GM23248 (cell line): ENCODE results near the gene LIPJ. TPM values are rescaled to one million over a fixed set of nuclear protein-coding genes. Genes with fewer than 3 reads are reported as not detected.
A peak's percentile ranks its signal among the peaks of the same experiment; 100 is the strongest.

Experiments
- DNase-seq: peaks from one replicate; pipeline ENCODE4 v3.0.0-alpha.2; 2015
- H2AFZ ChIP-seq: fragments of 200-600 bp; sonication (generic); 2 replicates; pipeline ENCODE4 v1.6.1; 2016; ENCODE audit warnings: antibody characterized with exemption
- H3F3A ChIP-seq: fragments of 200-600 bp; sonication (generic); 2 replicates; pipeline ENCODE4 v1.6.1; 2016; ENCODE audit warnings: mild to moderate bottlenecking, antibody characterized with exemption, mixed run types; ENCODE audit not compliant: insufficient read depth
- H3K27ac ChIP-seq: fragments of 200-600 bp; sonication (generic); 2 replicates; pipeline ENCODE4 v1.5.1; 2016; ENCODE audit warnings: mild to moderate bottlenecking
- H3K27me3 ChIP-seq: fragments of 200-600 bp; sonication (generic); replicated peaks from 2 replicates; pipeline ENCODE4 v1.6.1; 2016; ENCODE audit warnings: mild to moderate bottlenecking; ENCODE audit not compliant: insufficient read depth
- H3K36me3 ChIP-seq: fragments of 200-600 bp; sonication (generic); 2 replicates; pipeline ENCODE4 v1.6.1; 2016; ENCODE audit warnings: low read depth, mild to moderate bottlenecking
- H3K4me1 ChIP-seq: fragments of 200-600 bp; sonication (generic); 2 replicates; pipeline ENCODE4 v1.6.1; 2016; ENCODE audit warnings: mild to moderate bottlenecking; ENCODE audit not compliant: insufficient read depth
- H3K4me2 ChIP-seq: fragments of 200-600 bp; sonication (generic); one replicate; pipeline ENCODE4 v1.6.1; 2016; ENCODE audit warnings: mild to moderate bottlenecking; ENCODE audit not compliant: unreplicated experiment
- H3K4me3 ChIP-seq: fragments of 200-600 bp; sonication (generic); 2 replicates; pipeline ENCODE4 v1.5.1; 2016; ENCODE audit warnings: mild to moderate bottlenecking
- H3K79me2 ChIP-seq: fragments of 200-600 bp; sonication (generic); 2 replicates; pipeline ENCODE4 v1.6.1; 2016; ENCODE audit warnings: mild to moderate bottlenecking; ENCODE audit not compliant: insufficient read depth
- H3K9ac ChIP-seq: fragments of 200-600 bp; sonication (generic); 2 replicates; pipeline ENCODE4 v1.6.1; 2016; ENCODE audit warnings: mild to moderate bottlenecking
- H3K9me2 ChIP-seq: fragments of 200-600 bp; sonication (generic); 2 replicates; pipeline ENCODE4 v1.6.1; 2016; ENCODE audit warnings: mixed run types, mild to moderate bottlenecking, moderate library complexity; ENCODE audit not compliant: insufficient read depth
- H3K9me3 ChIP-seq: fragments of 200-600 bp; sonication (generic); one replicate; pipeline ENCODE4 v1.6.1; 2017; ENCODE audit warnings: low read depth
- H4K20me1 ChIP-seq: fragments of 200-600 bp; sonication (generic); 2 replicates; pipeline ENCODE4 v1.6.0; 2016; ENCODE audit not compliant: insufficient read depth
- EZH2 ChIP-seq: fragments of 200-600 bp; sonication (generic); IDR thresholded peaks from 2 replicates; pipeline ENCODE4 v1.6.1; 2018; ENCODE audit warnings: antibody characterized with exemption, mild to moderate bottlenecking; ENCODE audit not compliant: insufficient read depth, poor library complexity, severe bottlenecking
- EZH2phosphoT487 ChIP-seq: fragments of 200-600 bp; sonication (generic); IDR thresholded peaks from 2 replicates; pipeline ENCODE4 v1.6.1; 2018; ENCODE audit warnings: antibody characterized with exemption, moderate library complexity, mild to moderate bottlenecking, low read depth; ENCODE audit not compliant: insufficient read depth
- WGBS, 2 experiments: methylation state at CpG; one replicate each; pipeline ENCODE4 v1.1.6; 2015 to 2017; ENCODE audit warnings: low lambda C conversion rate in 2 of 2, low coverage in 1 of 2; ENCODE audit errors: missing lambda C conversion rate in 2 of 2; 5-methylcytosine and 5-hydroxymethylcytosine counted together
- in situ Hi-C: fragments of 300-500 bp; cut with MboI; formaldehyde crosslinking; loops from 2 replicates; pipeline ENCODE4 v1.15.0; 2020
- polyA plus RNA-seq: library from polyadenylated mRNA; unstranded; fragments of >200 nt; fragmentation: Nextera tagmentation; extraction: Ambion mirVana; gene quantifications from 2 replicates; pipeline ENCODE4 v1.2.1, GENCODE V29; 2016
- total RNA-seq: library from RNA; depleted of rRNA; stranded (reverse); fragments of >200 nt; shearing (Covaris generic); gene quantifications from 2 replicates; pipeline ENCODE4 v1.2.3, GENCODE V29; 2014

Gene LIPJ
- total and polyA plus RNA-seq, 2 experiments from 2014 or later: 0.18 TPM; not detected in 1

DNA sequence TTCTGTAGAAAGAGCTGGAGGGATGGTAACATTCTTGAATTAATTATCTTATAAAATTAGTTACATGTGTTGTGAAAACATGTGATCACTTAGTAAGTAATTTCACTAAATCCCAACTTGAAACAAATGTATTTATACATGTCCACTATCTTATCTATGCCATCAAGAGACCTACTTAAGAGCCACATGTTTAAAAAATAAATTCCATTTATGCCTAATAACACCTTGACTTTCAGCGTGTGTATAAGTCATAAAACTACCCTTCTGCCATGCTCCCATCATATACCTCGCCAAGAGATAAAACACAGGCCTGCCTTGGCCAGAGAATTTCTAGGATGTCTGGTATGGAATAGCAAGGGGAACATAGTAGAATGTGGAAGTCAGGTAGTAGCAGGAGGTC, 37.3 kb downstream of the LIPJ start:
- H3K9me2 ChIP-seq: no peaks in the 10 kb centered on the region
- in situ Hi-C loops: no loop called here
- no peak overlapping the region for H3K27ac ChIP-seq
- no peak overlapping the region for H3K9ac ChIP-seq
- H3K4me2 ChIP-seq: no peak overlapping the region
- H3K4me3 ChIP-seq: no peak overlapping the region
- H2AFZ ChIP-seq: no peak overlapping the region
- no peaks in the 10 kb centered on the region for H3F3A ChIP-seq
- TF ChIP-seq EZH2phosphoT487 (no peak), EZH2 (no peak)
- H4K20me1 ChIP-seq: no peaks in the 10 kb centered on the region
- peaks cover 4% of the 10 kb centered on the region for H3K9me3 ChIP-seq
- H3K36me3 ChIP-seq: no peaks in the 10 kb centered on the region
- DNase-seq: no peak
- H3K79me2 ChIP-seq: no peaks in the 10 kb centered on the region
- H3K27me3 ChIP-seq: no peaks in the 10 kb centered on the region
- WGBS, 2 experiments: 88 to 89% methylated on average over 2 of the region's 2 CpGs
- no peaks in the 10 kb centered on the region; the same call in 1 of the 2 replicates for H3K4me1 ChIP-seq

DNA sequence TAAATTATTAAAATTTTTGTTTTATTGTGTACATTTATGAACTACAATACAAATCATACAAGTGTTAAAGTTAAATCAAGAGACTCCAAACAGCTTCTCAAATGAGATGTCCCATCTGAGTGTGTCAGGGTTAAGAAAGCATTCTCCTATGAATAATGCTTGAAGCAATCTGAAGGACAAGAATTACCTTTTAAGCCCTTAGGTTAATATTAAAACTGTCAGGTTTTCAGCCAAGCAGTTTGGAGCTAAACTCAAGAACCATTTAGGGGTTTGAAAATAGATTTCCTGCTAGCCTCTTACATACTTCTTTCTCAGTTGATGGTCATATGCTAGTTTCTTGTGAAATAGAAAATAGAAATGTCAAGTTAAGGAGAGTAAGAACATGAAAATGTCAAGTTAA, 38.3 kb downstream of the LIPJ start:
- peaks cover 4% of the 10 kb centered on the region for H3K9me3 ChIP-seq
- no peak overlapping the region for H3K27ac ChIP-seq
- no peaks in the 10 kb centered on the region for H3K9me2 ChIP-seq
- no peaks in the 10 kb centered on the region for H3K36me3 ChIP-seq
- no peaks in the 10 kb centered on the region for H4K20me1 ChIP-seq
- no peak overlapping the region for H3K4me2 ChIP-seq
- no peaks in the 10 kb centered on the region for H3K27me3 ChIP-seq
- no peak overlapping the region for H2AFZ ChIP-seq
- no peak overlapping the region for H3K9ac ChIP-seq
- H3K4me1 ChIP-seq: no peaks in the 10 kb centered on the region; the same call in 1 of the 2 replicates
- H3F3A ChIP-seq: no peaks in the 10 kb centered on the region
- H3K79me2 ChIP-seq: no peaks in the 10 kb centered on the region
- in situ Hi-C loops: no loop called here
- no peak overlapping the region for H3K4me3 ChIP-seq
- no peak for DNase-seq
- no peak for TF ChIP-seq EZH2phosphoT487
- TF ChIP-seq EZH2: no peak

- Histone ChIP-seq H3K4me2 (no peak overlapping the region), H3K27me3 (no peaks in the 10 kb centered on the region), H3K4me3 (no peak overlapping the region), H3K9me2 (no peaks in the 10 kb centered on the region), H3K27ac (no peak overlapping the region), H3K79me2 (no peaks in the 10 kb centered on the region), H4K20me1 (no peaks in the 10 kb centered on the region), H3K36me3 (no peaks in the 10 kb centered on the region), H3K9me3 (no peaks in the 10 kb centered on the region), H3F3A (0 out of 2 replicates have a peak, but pooled peaks cover 12% of the 10 kb centered on the region), H3K4me1 (peaks cover 12% of the 10 kb centered on the region), H2AFZ (no peak overlapping the region), H3K9ac (no peak overlapping the region)
- 55 to 58% methylated on average over 2 of the region's 2 CpGs for WGBS, 2 experiments
- no peak for DNase-seq
- no peak for TF ChIP-seq EZH2phosphoT487
- TF ChIP-seq EZH2: no peak
- in situ Hi-C loops: no loop called here
These were observed 53.6 kb downstream of the LIPJ start for GRCh38 chr10:88640186-88640585.

DNA sequence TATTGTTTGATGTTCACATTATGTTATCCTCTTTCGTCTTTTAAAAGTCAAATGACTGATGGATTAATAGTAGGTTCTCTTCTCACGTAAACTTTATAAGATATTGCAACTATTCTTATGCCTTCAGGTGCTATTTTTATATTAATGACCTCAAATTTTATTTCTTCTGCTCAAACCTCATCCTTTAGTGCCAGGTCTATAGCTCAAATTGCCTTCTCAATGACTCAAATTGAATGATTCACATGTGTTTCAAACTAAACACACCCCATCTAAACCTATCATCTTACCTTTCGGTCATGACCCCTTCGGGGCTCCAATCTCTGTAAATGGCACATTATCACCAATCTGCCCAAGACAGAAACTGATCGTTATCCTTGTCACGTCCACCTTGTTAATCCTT, 55.6 kb downstream of the LIPJ start:
- Histone ChIP-seq H3K79me2 (no peaks in the 10 kb centered on the region), H3K36me3 (no peaks in the 10 kb centered on the region), H3K9me2 (no peaks in the 10 kb centered on the region), H3K27ac (no peak overlapping the region), H3F3A (0 out of 2 replicates have a peak, but pooled peaks cover 12% of the 10 kb centered on the region), H3K9me3 (no peaks in the 10 kb centered on the region), H2AFZ (no peak overlapping the region), H3K9ac (no peak overlapping the region), H4K20me1 (no peaks in the 10 kb centered on the region), H3K4me1 (peaks cover 12% of the 10 kb centered on the region), H3K27me3 (no peaks in the 10 kb centered on the region), H3K4me2 (no peak overlapping the region), H3K4me3 (no peak overlapping the region)
- DNase-seq: peak; percentile 4
- in situ Hi-C loops: no loop called here
- WGBS, 2 experiments: 78% methylated on average over 6 of the region's 6 CpGs
- TF ChIP-seq EZH2phosphoT487 (no peak), EZH2 (no peak)

DNA sequence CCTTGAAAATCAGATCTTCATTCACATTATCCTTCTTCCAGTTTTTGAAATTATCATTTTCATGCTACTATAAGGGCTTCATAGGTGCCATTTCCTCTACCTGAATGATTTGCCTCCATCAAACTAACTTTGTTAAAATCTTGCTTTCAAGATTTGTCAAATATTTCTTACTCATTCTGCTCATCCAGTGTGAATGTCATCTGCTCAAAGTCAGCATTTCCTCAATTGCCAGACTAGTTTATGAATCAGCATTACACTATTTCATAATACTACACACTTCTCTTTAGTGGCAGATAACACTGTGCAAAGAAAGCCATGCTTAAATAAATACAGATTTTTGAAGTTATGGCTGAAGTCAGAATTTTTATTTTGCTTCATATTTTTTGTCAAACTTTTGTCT, 56.4 kb downstream of the LIPJ start:
- no peak overlapping the region for H3K9ac ChIP-seq
- no peaks in the 10 kb centered on the region for H3K79me2 ChIP-seq
- H3F3A ChIP-seq: 0 out of 2 replicates have a peak, but pooled peaks cover 12% of the 10 kb centered on the region
- H3K9me3 ChIP-seq: no peaks in the 10 kb centered on the region
- TF ChIP-seq EZH2: no peak
- no peak for TF ChIP-seq EZH2phosphoT487
- no peak overlapping the region for H2AFZ ChIP-seq
- no peaks in the 10 kb centered on the region for H3K9me2 ChIP-seq
- H3K27me3 ChIP-seq: no peaks in the 10 kb centered on the region
- no peaks in the 10 kb centered on the region for H3K36me3 ChIP-seq
- in situ Hi-C loops: no loop called here
- peaks cover 12% of the 10 kb centered on the region for H3K4me1 ChIP-seq
- no peaks in the 10 kb centered on the region for H4K20me1 ChIP-seq
- H3K27ac ChIP-seq: no peak overlapping the region
- no peak overlapping the region for H3K4me3 ChIP-seq
- H3K4me2 ChIP-seq: no peak overlapping the region
- DNase-seq: peak; percentile 69
